Measurements from ENCODE around the gene FGGY. TPM values are rescaled to one million over a fixed set of nuclear protein-coding genes. Genes with fewer than 3 reads are reported as not detected.

Gene FGGY
- total RNA-seq, 2 donors from 2014 or later: 6.7 to 8.5 TPM

DNA sequence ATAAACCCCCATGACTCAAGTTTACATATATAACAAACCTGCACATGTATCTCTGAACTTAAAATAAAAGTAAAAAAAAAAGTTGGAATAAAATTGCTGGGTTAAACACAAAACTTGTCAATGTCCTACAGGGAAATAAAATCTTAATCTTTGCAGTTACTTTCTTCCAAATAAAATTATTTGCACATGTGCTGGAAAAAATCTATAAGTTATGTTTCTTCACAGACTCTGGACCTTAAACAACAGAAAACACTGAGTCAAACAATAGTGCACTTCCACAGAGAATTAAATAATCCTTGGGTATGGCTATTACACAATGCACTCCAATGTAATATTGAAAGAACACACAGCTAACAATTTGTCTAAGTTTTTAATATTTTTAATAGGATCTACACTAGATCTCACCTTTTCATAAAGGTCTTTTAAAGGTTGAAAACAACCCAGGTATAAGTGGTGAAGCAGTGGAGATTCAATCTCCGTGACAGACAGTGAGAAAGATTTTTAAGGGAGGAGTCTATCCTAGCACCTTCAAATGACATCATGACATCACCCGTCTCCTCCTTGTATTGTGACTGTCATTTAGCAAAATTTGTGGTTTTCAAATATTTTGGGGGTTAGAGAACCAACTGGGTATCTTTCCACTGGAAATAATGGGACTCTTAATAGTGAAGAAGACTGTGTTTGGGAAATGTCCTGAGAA, 25.2 kb upstream of the FGGY start:
- ATAC-seq: no peak
- H3K27ac Mint-ChIP-seq: no peak overlapping the region

DNA sequence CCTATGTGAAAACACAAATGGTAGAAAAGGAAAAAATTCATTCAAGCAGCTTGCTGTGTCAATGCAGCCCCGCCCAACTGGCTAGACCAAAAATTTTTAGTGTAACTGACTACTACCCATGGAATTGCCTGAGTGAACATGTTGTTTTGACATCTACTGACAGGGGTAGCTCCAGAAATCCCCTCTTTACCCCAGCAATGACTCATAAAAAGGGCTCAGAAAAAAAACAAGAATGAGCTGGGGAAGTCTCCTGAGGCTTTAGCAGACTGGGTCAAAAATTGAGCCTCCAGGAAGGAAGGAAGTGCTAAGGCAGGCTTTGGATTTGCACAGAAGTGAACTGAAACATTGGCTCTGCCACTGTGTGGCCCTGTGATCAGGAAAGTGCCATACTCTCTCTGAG, 24.4 kb upstream of the FGGY start:
- peaks cover 39% of the 10 kb centered on the region for H3K27me3 Mint-ChIP-seq

More for the DNA sequence above, 25.2 kb upstream of the FGGY start:
- Mint-ChIP-seq H3K4me1 (no peaks in the 10 kb centered on the region), H3K4me3 (no peak overlapping the region), H3K27me3 (peaks cover 42% of the 10 kb centered on the region), H3K36me3 (ENCODE audit: low read depth) (no peaks in the 10 kb centered on the region)
- no peaks in the 10 kb centered on the region for H3K9me3 ChIP-seq (ENCODE audit: control insufficient read depth, low read length, poor library complexity, severe bottlenecking)
- no peak for DNase-seq

DNA sequence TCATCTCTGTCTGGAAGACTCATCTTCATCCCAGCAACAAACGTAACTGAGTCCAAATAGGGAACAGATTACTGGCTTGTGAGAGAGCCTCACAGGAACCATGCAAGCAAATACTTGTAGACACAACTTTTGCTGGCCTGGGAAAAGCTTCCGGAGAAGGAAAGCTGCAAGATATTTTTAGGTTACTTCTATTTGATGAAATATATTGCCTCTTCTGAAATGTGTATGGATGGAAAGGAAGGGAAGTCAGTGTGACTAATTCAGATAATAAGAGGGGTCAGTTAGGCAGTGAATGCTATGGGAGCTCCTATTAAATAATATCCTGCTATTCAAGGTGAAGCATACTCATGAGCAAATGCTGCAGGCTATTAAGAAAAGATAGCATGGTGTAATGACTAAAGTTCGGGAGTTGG, 20.4 kb upstream of the FGGY start:
- Mint-ChIP-seq H3K36me3 (ENCODE audit: low read depth) (no peaks in the 10 kb centered on the region), H3K27me3 (peaks cover 47% of the 10 kb centered on the region), H3K27ac (no peak overlapping the region), H3K4me3 (no peak overlapping the region), H3K4me1 (no peaks in the 10 kb centered on the region)
- ATAC-seq (no peak), DNase-seq (no peak)
- no peaks in the 10 kb centered on the region for H3K9me3 ChIP-seq (ENCODE audit: control insufficient read depth, low read length, poor library complexity, severe bottlenecking)

More for the DNA sequence above, 24.4 kb upstream of the FGGY start:
- DNase-seq: no peak
- ATAC-seq: peak; percentile 36
- H3K4me3 Mint-ChIP-seq: no peak overlapping the region
- H3K27ac Mint-ChIP-seq: no peak overlapping the region
- no peaks in the 10 kb centered on the region for H3K4me1 Mint-ChIP-seq
- H3K36me3 Mint-ChIP-seq (ENCODE audit: low read depth): no peaks in the 10 kb centered on the region
- no peaks in the 10 kb centered on the region for H3K9me3 ChIP-seq (ENCODE audit: control insufficient read depth, low read length, poor library complexity, severe bottlenecking)

DNA sequence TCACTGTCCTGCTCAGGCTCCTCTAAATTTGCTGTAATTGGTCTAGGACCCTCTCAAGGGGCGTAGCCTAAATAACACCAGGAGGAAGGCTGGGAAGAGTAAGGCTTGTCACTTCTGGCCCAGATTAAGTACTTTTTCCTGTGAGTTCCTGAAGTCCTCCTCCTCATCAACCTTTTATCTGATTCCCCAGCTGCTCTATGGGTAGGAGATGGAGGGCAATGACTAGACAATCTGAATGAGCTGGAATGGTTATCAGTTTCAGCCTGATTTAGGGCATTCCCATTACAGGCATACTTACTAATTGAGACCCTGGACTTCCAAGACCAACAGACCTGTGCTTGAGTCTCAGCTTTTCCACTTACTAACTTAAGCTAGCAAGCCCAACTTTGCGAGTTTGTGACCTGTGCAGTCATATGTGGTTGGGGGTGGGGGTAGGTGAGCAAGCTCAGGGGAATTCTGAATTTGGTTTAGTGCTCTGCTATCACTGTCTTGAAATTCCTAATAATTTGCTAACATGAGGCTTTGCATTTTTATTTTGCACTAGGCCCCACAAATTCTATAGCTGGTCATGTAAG, 18.0 kb upstream of the FGGY start:
- H3K9me3 ChIP-seq (ENCODE audit: control insufficient read depth, low read length, poor library complexity, severe bottlenecking): no peaks in the 10 kb centered on the region
- H3K36me3 Mint-ChIP-seq (ENCODE audit: low read depth): no peaks in the 10 kb centered on the region
- ATAC-seq (no peak), DNase-seq (no peak)
- H3K27ac Mint-ChIP-seq: no peak overlapping the region
- H3K27me3 Mint-ChIP-seq: peaks cover 45% of the 10 kb centered on the region
- H3K4me1 Mint-ChIP-seq: no peaks in the 10 kb centered on the region
- H3K4me3 Mint-ChIP-seq: no peak overlapping the region

DNA sequence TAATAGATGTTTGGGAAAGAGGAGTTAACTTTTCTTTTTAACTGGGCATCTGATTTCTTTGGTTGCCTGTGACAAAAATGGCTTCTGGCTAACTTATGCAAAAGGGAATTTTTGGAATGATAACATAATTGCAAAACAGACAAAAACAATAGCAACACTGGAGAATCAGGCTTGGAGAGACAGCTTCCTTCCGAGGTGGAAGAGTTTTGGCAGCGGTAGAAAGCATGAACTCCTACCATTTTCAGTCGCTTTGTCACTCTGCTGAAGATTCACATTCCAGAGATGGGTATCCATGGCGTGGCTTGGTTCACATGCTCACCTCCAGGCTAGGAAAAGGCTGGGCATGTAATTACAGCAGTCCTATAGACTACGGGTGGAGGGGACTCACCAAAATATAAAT, 17.2 kb upstream of the FGGY start:
- ATAC-seq (no peak), DNase-seq (no peak)
- H3K36me3 Mint-ChIP-seq (ENCODE audit: low read depth): no peaks in the 10 kb centered on the region
- H3K27ac Mint-ChIP-seq: no peak overlapping the region
- H3K4me1 Mint-ChIP-seq: no peaks in the 10 kb centered on the region
- no peaks in the 10 kb centered on the region for H3K9me3 ChIP-seq (ENCODE audit: control insufficient read depth, low read length, poor library complexity, severe bottlenecking)
- H3K4me3 Mint-ChIP-seq: no peak overlapping the region
- H3K27me3 Mint-ChIP-seq: peaks cover 46% of the 10 kb centered on the region

GRCh38 chr1:59282951-59283350, 13.9 kb upstream of the FGGY start:
- no peaks in the 10 kb centered on the region for H3K9me3 ChIP-seq (ENCODE audit: control insufficient read depth, low read length, poor library complexity, severe bottlenecking)
- H3K27me3 Mint-ChIP-seq: peaks cover 28% of the 10 kb centered on the region
- DNase-seq (no peak), ATAC-seq (no peak)
- H3K4me1 Mint-ChIP-seq: no peaks in the 10 kb centered on the region
- H3K4me3 Mint-ChIP-seq: no peak overlapping the region
- no peak overlapping the region for H3K27ac Mint-ChIP-seq
- H3K36me3 Mint-ChIP-seq (ENCODE audit: low read depth): no peaks in the 10 kb centered on the region

DNA sequence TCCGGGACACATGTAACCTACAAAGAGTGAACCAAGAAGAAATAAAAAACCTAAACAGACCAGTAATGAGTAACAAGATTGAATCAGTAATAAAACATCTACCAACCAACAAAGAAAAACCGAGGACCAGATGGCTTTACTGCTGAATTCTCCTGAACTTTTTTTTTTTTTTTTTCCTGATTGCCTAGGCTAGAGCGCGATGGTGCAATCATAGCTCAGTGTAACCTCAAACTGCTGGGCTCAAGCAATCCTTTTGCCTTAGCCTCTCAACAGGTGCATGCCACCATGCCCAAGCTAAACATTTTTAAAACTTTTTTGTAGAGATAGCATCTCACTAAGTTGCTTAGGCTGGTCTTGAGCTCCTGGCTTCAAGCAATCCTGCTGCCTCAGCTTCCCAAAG, 11.2 kb upstream of the FGGY start:
- peaks cover 21% of the 10 kb centered on the region for H3K27me3 Mint-ChIP-seq
- no peak for ATAC-seq
- H3K4me3 Mint-ChIP-seq: no peak overlapping the region
- H3K9me3 ChIP-seq (ENCODE audit: control insufficient read depth, low read length, poor library complexity, severe bottlenecking): no peaks in the 10 kb centered on the region
- H3K4me1 Mint-ChIP-seq: peaks cover 2% of the 10 kb centered on the region
- H3K27ac Mint-ChIP-seq: no peak overlapping the region
- DNase-seq: no peak
- H3K36me3 Mint-ChIP-seq (ENCODE audit: low read depth): peaks cover 2% of the 10 kb centered on the region

DNA sequence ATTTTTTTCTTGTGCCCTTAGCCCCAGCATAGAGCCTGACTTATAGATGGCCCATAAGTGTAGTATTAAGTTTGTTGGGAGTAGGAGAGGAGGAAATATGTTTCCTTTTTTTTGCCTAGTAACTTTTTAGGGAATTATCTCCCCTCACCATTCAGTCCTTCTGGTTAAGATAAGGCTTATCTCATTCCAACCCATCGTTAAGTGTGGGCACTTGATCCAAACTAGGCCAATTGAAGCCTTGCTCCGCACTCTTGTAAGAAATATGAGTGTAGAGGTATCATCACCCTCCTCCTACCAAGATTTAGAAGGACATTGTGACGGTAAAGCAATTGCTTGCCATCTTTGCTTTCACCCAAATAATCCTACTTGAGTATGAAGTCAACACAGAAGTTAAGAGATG, 8.8 kb upstream of the FGGY start:
- Mint-ChIP-seq H3K27ac (no peak overlapping the region), H3K4me1 (peaks cover 2% of the 10 kb centered on the region), H3K27me3 (peaks cover 15% of the 10 kb centered on the region), H3K4me3 (no peak overlapping the region), H3K36me3 (ENCODE audit: low read depth) (peaks cover 2% of the 10 kb centered on the region)
- ATAC-seq: no peak
- no peak for DNase-seq
- H3K9me3 ChIP-seq (ENCODE audit: control insufficient read depth, low read length, poor library complexity, severe bottlenecking): no peaks in the 10 kb centered on the region

DNA sequence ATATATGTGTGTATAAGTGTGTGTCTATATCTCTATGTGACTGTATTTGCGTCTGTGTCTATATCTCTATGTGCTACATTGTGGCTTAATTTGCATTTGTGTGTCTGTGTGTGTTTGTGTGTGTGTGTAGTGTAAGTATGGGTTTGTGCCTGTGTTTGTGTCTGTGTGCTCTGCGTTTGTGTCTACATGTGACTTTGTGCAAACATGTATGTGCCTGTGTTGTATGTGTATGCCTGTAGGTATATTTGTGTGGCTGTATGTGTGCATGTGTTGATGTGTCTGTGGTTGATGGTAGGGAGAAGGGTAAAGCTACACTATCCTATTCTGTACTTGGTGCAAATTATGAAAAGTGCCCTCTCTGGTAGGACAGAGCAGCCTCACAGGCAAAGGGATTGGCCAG, 7.3 kb upstream of the FGGY start:
- Mint-ChIP-seq H3K4me1 (peaks cover 2% of the 10 kb centered on the region), H3K36me3 (ENCODE audit: low read depth) (peaks cover 2% of the 10 kb centered on the region), H3K27me3 (peaks cover 6% of the 10 kb centered on the region), H3K27ac (no peak overlapping the region), H3K4me3 (no peak overlapping the region)
- ATAC-seq (no peak), DNase-seq (no peak)
- H3K9me3 ChIP-seq (ENCODE audit: control insufficient read depth, low read length, poor library complexity, severe bottlenecking): no peaks in the 10 kb centered on the region

DNA sequence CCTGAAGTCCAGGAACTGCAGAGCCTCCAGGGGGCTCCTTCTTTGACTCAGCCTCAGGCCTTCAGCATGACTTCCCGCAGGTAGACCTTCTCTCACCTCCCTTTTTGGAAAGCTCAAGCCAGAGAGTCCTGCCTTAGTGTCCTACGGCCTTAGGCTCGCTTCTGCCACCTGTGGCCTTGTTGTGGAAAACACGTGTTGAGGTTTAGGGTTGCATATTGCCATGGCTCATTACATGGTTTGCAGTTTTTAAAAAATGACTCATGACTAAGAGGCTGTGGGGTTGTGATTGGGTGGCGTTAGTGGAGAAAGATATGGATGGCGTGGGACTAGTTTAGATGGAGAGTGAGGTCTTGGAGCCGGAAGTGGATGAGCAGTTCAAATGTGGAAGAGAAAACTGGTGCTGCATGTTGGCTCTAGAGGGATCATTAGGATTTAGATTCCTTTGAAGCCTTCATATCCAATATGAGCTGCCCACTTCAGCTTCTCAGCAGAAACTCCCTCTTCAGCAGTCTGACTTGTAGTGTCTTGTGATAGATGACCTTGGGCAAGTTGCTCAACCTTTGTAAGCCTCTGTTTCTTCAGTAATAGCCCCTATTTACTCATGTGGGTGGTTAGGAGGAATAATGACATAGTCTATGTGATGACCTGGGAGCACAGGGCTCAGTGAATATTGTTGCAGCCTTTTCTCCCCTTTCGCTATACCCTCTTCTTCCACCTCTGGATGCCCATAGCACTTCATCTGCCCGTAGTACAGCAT, 6.5 kb upstream of the FGGY start:
- peak; percentile 46 for ATAC-seq
- Mint-ChIP-seq H3K4me3 (no peak overlapping the region), H3K36me3 (ENCODE audit: low read depth) (peaks cover 2% of the 10 kb centered on the region), H3K4me1 (peaks cover 3% of the 10 kb centered on the region), H3K27me3 (peaks cover 6% of the 10 kb centered on the region), H3K27ac (no peak overlapping the region)
- DNase-seq: no peak
- H3K9me3 ChIP-seq (ENCODE audit: control insufficient read depth, low read length, poor library complexity, severe bottlenecking): no peaks in the 10 kb centered on the region

DNA sequence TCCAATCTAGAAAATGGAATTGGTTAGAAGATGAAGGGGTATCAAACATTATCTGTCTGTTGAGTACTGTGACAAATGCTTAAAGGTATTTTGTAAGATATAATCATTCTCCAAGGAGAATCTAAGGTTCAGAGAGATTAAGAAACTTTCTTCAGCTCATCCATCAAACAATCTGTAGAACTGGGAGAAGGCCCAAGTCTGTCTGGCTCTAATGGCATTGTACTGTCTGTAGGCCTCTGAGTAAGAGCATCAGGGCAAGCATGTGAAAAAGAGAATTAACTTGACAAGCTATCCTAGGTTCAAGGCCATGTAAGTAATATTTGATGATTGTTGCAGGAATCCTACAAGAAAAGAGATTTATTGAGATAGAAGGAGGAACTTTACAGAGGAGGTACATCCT, 5.3 kb upstream of the FGGY start:
- Mint-ChIP-seq H3K4me3 (no peak overlapping the region), H3K4me1 (peaks cover 5% of the 10 kb centered on the region), H3K36me3 (ENCODE audit: low read depth) (peaks cover 2% of the 10 kb centered on the region), H3K27me3 (peaks cover 6% of the 10 kb centered on the region), H3K27ac (no peak overlapping the region)
- no peaks in the 10 kb centered on the region for H3K9me3 ChIP-seq (ENCODE audit: control insufficient read depth, low read length, poor library complexity, severe bottlenecking)
- DNase-seq: no peak
- ATAC-seq: no peak

GRCh38 chr1:59292562-59292961, 4.3 kb upstream of the FGGY start:
- H3K36me3 Mint-ChIP-seq (ENCODE audit: low read depth): peaks cover 2% of the 10 kb centered on the region
- H3K27ac Mint-ChIP-seq: no peak overlapping the region
- H3K4me1 Mint-ChIP-seq: peaks cover 7% of the 10 kb centered on the region
- ATAC-seq: no peak
- no peak overlapping the region for H3K4me3 Mint-ChIP-seq
- DNase-seq: no peak
- H3K27me3 Mint-ChIP-seq: peaks cover 6% of the 10 kb centered on the region
- no peaks in the 10 kb centered on the region for H3K9me3 ChIP-seq (ENCODE audit: control insufficient read depth, low read length, poor library complexity, severe bottlenecking)

GRCh38 chr1:59293206-59293605, 3.7 kb upstream of the FGGY start:
- DNase-seq (no peak), ATAC-seq (no peak)
- Mint-ChIP-seq H3K27me3 (peaks cover 6% of the 10 kb centered on the region), H3K36me3 (ENCODE audit: low read depth) (peaks cover 3% of the 10 kb centered on the region), H3K27ac (no peak overlapping the region), H3K4me3 (no peak overlapping the region), H3K4me1 (peaks cover 12% of the 10 kb centered on the region)
- no peaks in the 10 kb centered on the region for H3K9me3 ChIP-seq (ENCODE audit: control insufficient read depth, low read length, poor library complexity, severe bottlenecking)
